B cell (primary cell): ENCODE measurements around the gene ADGRV1.

Experiments
- EZH2 ChIP-seq: IDR thresholded peaks from 2 replicates; pipeline ENCODE4 v1.6.1; 2012; ENCODE audit warnings: borderline replicate concordance, low read depth, mild to moderate bottlenecking, moderate library complexity, low read length; ENCODE audit not compliant: insufficient read depth, poor library complexity, severe bottlenecking
- TF ChIP-seq, protein P1 (sequence below): fragments of 200-600 bp; IDR thresholded peaks from one replicate; pipeline ENCODE4 v1.8.0; 2022; ENCODE audit warnings: antibody characterized with exemption, mild to moderate bottlenecking

DNA sequence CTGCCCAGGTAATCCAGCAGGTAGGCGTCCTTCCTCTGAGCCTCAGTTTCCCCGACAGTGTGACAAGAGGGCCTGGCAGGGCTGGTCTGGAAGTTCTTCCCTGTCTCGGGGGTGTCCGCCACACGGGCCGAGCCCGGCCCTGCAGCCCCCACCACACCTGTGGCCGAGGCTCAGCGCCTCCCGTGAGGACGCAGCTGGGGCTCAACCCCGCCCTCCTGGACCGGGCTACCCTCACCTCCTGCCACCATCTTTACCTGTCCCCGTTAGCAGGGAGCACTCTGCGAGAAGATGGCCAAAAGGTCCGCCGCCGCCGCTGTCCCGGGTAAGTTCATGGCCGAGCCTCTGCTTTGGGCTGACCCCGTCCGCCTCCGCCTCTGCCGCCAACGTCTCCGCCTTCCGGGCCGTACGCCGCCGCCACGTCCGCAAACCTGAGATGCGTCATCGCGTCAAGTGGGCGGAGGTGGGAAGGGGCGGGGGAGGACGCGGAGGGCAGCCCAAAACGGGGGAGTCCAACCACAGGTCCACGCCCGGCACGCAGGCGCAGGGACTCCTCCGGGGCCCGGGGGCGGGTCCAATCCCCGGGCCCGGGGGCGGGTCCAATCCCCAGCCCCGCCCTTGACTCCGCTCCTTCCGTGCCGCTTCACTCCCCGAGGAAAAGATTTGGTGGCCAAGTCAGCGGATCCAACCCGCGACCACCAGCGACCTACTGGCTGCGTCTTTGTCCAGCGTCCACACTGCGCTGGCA lies 29.2 kb upstream of the ADGRV1 start, which contains the start of gene LYSMD3:
- no peak for TF ChIP-seq EZH2
- TF ChIP-seq, protein P1, sequence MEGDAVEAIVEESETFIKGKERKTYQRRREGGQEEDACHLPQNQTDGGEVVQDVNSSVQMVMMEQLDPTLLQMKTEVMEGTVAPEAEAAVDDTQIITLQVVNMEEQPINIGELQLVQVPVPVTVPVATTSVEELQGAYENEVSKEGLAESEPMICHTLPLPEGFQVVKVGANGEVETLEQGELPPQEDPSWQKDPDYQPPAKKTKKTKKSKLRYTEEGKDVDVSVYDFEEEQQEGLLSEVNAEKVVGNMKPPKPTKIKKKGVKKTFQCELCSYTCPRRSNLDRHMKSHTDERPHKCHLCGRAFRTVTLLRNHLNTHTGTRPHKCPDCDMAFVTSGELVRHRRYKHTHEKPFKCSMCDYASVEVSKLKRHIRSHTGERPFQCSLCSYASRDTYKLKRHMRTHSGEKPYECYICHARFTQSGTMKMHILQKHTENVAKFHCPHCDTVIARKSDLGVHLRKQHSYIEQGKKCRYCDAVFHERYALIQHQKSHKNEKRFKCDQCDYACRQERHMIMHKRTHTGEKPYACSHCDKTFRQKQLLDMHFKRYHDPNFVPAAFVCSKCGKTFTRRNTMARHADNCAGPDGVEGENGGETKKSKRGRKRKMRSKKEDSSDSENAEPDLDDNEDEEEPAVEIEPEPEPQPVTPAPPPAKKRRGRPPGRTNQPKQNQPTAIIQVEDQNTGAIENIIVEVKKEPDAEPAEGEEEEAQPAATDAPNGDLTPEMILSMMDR = no peak
